HEK293T (cell line): Measurements from ENCODE around the gene CSNK1D.

Experiments used
- CTCF ChIA-PET: fragments of 350-600 bp; formaldehyde crosslinking; extraction: SDS; loops from one replicate; lab custom pipeline; 2021; ENCODE audit warnings: antibody characterized with exemption, inconsistent platforms; lab: Yijun Ruan, JAX
- POLR2A ChIA-PET: fragments of 350-600 bp; formaldehyde crosslinking; extraction: SDS; loops from one replicate; lab custom pipeline; 2020; ENCODE audit warnings: antibody characterized with exemption, inconsistent platforms; lab: Yijun Ruan, JAX
- DNase-seq: peaks from one replicate; pipeline ENCODE4 v3.0.0; 2012; ENCODE audit warnings: mixed read lengths; ENCODE audit errors: extremely low spot score
- ARNT ChIP-seq: fragments of 450-650 bp; IDR thresholded peaks from 2 replicates; pipeline ENCODE4 v1.6.1; 2017; ENCODE audit warnings: mild to moderate bottlenecking
- BHLHE40 ChIP-seq: fragments of 450-650 bp; IDR thresholded peaks from 2 replicates; pipeline ENCODE4 v1.6.1; 2016; ENCODE audit warnings: mild to moderate bottlenecking, moderate library complexity, borderline replicate concordance
- CTBP1 ChIP-seq: fragments of 450-650 bp; IDR thresholded peaks from 2 replicates; pipeline ENCODE4 v1.6.1; 2016; ENCODE audit warnings: borderline replicate concordance
- ELF4 ChIP-seq: fragments of 450-650 bp; IDR thresholded peaks from 2 replicates; pipeline ENCODE4 v1.6.1; 2017; ENCODE audit warnings: antibody characterized with exemption
- FOXA1 ChIP-seq: fragments of 450-650 bp; IDR thresholded peaks from 2 replicates; pipeline ENCODE4 v1.6.1; 2016; ENCODE audit warnings: mild to moderate bottlenecking
- FOXK2 ChIP-seq: fragments of 450-650 bp; IDR thresholded peaks from 2 replicates; pipeline ENCODE4 v1.6.1; 2016; ENCODE audit warnings: mild to moderate bottlenecking
- FOXM1 ChIP-seq: fragments of 450-650 bp; IDR thresholded peaks from 2 replicates; pipeline ENCODE4 v1.6.1; 2017; ENCODE audit warnings: mild to moderate bottlenecking, borderline replicate concordance
- HDGF ChIP-seq: fragments of 450-650 bp; IDR thresholded peaks from 2 replicates; pipeline ENCODE4 v1.6.1; 2017; ENCODE audit warnings: antibody characterized with exemption, borderline replicate concordance
- L3MBTL2 ChIP-seq: fragments of 450-650 bp; conservative IDR thresholded peaks from 2 replicates; pipeline ENCODE4 v1.6.1; 2016; ENCODE audit warnings: mild to moderate bottlenecking
- LEF1 ChIP-seq: fragments of 450-650 bp; IDR thresholded peaks from 2 replicates; pipeline ENCODE4 v1.6.1; 2017; ENCODE audit warnings: mild to moderate bottlenecking, borderline replicate concordance
- NFRKB ChIP-seq: fragments of 450-650 bp; IDR thresholded peaks from 2 replicates; pipeline ENCODE4 v1.6.1; 2016; ENCODE audit warnings: mild to moderate bottlenecking, moderate library complexity
- PKNOX1 ChIP-seq: fragments of 450-650 bp; IDR thresholded peaks from 2 replicates; pipeline ENCODE4 v1.6.1; 2016
- SP1 ChIP-seq: fragments of 450-650 bp; IDR thresholded peaks from 2 replicates; pipeline ENCODE4 v1.6.1; 2017
- SUZ12 ChIP-seq: fragments of 450-650 bp; IDR thresholded peaks from 2 replicates; pipeline ENCODE4 v1.6.1; 2016; ENCODE audit warnings: mild to moderate bottlenecking
- TARDBP ChIP-seq: fragments of 450-650 bp; IDR thresholded peaks from 2 replicates; pipeline ENCODE4 v1.6.1; 2016
- ZNF384 ChIP-seq: fragments of 450-650 bp; IDR thresholded peaks from 2 replicates; pipeline ENCODE4 v1.6.1; 2016

Gene CSNK1D

GRCh38 chr17:82226809-82227628, 46.5 kb downstream of the CSNK1D start:
- ChIA-PET CTCF (interaction anchor here (1.4 kb wide), 1 partner anchor 9 kb away, joined by 8 read pairs; no protein-coding TSS in a partner anchor), POLR2A (interaction anchor here (0.8 to 0.9 kb wide), 2 partner anchors 9 to 13 kb away, joined by 3 to 4 read pairs; no protein-coding TSS in a partner anchor)
- TF ChIP-seq CTBP1, result no peak
- TF ChIP-seq LEF1, result no peak
- TF ChIP-seq ARNT, result no peak
- no peak for TF ChIP-seq TARDBP
- TF ChIP-seq PKNOX1, result no peak
- TF ChIP-seq FOXM1, result no peak
- TF ChIP-seq HDGF, result no peak

GRCh38 chr17:82226146-82226808, 47.2 kb downstream of the CSNK1D start:
- DNase-seq, result no peak
- TF ChIP-seq L3MBTL2 (no peak), ARNT (no peak), ZNF384 (no peak), BHLHE40 (no peak), TARDBP (no peak), CTBP1 (no peak), FOXA1 (no peak), NFRKB (no peak), HDGF (no peak)
- ChIA-PET POLR2A (interaction anchor here (0.8 to 0.9 kb wide), 2 partner anchors 10 to 13 kb away, joined by 3 to 4 read pairs; no protein-coding TSS in a partner anchor), CTCF (interaction anchor here (0.7 to 1.4 kb wide), 2 partner anchors 10 to 23 kb away, joined by 3 to 8 read pairs; no protein-coding TSS in a partner anchor)

More at GRCh38 chr17:82226809-82227628, 46.5 kb downstream of the CSNK1D start:
- no peak for DNase-seq

- ChIA-PET CTCF (interaction anchor here (0.7 to 1.4 kb wide), 2 partner anchors 10 to 22 kb away, joined by 3 to 8 read pairs; no protein-coding TSS in a partner anchor), POLR2A (no interaction called here)
- DNase-seq, result no peak
- TF ChIP-seq LEF1 (no peak), BHLHE40 (no peak), ZNF384 (no peak), L3MBTL2 (no peak), HDGF (no peak), PKNOX1 (no peak), FOXA1 (no peak), ELF4 (no peak), FOXM1 (no peak), CTBP1 (no peak), SP1 (no peak), TARDBP (no peak), SUZ12 (no peak), NFRKB (no peak), ARNT (no peak), FOXK2 (no peak)
Measured at GRCh38 chr17:82225368-82226029, 48.0 kb downstream of the CSNK1D start.

- ChIA-PET CTCF (no interaction called here), POLR2A (no interaction called here)
- no peak for DNase-seq
- no peak for TF ChIP-seq FOXM1
- TF ChIP-seq LEF1, result no peak
- no peak for TF ChIP-seq TARDBP
- TF ChIP-seq ZNF384, result no peak
- TF ChIP-seq CTBP1, result no peak
- TF ChIP-seq HDGF, result no peak
- TF ChIP-seq SUZ12, result no peak
- no peak for TF ChIP-seq ELF4
- no peak for TF ChIP-seq ARNT
- no peak for TF ChIP-seq FOXK2
- TF ChIP-seq SP1, result no peak
- TF ChIP-seq PKNOX1, result no peak
- no peak for TF ChIP-seq NFRKB
- no peak for TF ChIP-seq FOXA1
- no peak for TF ChIP-seq L3MBTL2
- no peak for TF ChIP-seq BHLHE40
Measured at GRCh38 chr17:82224666-82225065, 48.8 kb downstream of the CSNK1D start.

GRCh38 chr17:82223517-82223916, 50.0 kb downstream of the CSNK1D start:
- no peak for TF ChIP-seq LEF1
- TF ChIP-seq BHLHE40, result no peak
- no peak for TF ChIP-seq PKNOX1
- no peak for DNase-seq
- CTCF ChIA-PET, result no interaction called here
- POLR2A ChIA-PET, result no interaction called here
